Measurements from ENCODE around the gene PSMF1.
A peak's percentile ranks its signal among the peaks of the same experiment; 100 is the strongest.
"Not testable (repeated sequence)": the region's sequence is repeated elsewhere in the genome, so short reads cannot be mapped to it uniquely, and the experiment has no call there.

PSMF1 gene

GRCh38 chr20:1212607-1213396, 94.4 kb downstream of the PSMF1 start:
- DNase-seq (ENCODE audit: low read depth in 1 of 2, low spot score in 1 of 2), result peak; percentile 38 to 41

- DNase-seq (ENCODE audit: low read depth in 1 of 2, low spot score in 1 of 2), result no peak
Observed at GRCh38 chr20:1214838-1215261, 96.4 kb downstream of the PSMF1 start.

- peak in 1 of 2 donors; percentile 25 for DNase-seq (ENCODE audit: low read depth in 1 of 2, low spot score in 1 of 2)
Observed at GRCh38 chr20:1215386-1216170, 97.2 kb downstream of the PSMF1 start.

- DNase-seq (ENCODE audit: low read depth in 1 of 2, low spot score in 1 of 2), result not testable (repeated sequence)
Observed at GRCh38 chr20:1216527-1217427, 98.4 kb downstream of the PSMF1 start.
